ENCODE results near the gene LOXHD1.

LOXHD1 gene

DNA sequence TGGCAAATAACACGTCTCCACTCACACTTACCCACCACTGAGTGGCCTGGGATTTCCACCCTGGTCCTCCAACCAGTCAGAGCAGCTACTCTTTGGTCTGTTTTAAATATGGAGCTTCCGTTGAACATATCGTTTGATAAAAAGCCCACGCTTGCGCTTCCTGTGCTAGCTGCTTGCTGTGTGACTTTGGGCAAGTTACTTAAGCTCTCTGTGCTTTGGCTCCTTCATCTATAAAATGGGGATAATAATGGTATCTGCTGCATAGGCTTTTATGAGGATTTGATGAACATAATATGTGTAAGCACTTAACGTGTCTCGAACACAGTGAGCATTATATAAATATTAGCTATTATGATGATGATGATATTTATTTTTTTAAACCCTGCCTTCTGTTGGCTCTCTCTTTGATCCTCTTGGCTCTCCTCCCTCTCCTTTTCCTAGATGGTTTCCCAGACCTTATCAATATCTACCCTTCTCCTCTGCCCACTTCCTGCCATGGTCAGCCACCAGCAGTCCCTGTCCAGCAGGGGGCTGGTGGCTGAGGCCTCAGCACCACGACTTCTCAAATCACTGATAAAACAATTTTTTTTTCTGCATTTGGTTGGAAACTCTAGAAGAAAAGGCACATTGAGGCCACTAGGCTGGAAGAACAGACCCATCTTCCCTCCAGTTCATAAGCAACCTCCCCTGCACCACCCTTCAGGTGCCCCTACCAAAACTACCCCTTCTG is 191.9 kb downstream of the LOXHD1 start:
- TF ChIP-seq ZFX (IDR thresholded peaks at IDR 0.05; ENCODE audit: borderline replicate concordance), result no peak
- TF ChIP-seq, protein P1, sequence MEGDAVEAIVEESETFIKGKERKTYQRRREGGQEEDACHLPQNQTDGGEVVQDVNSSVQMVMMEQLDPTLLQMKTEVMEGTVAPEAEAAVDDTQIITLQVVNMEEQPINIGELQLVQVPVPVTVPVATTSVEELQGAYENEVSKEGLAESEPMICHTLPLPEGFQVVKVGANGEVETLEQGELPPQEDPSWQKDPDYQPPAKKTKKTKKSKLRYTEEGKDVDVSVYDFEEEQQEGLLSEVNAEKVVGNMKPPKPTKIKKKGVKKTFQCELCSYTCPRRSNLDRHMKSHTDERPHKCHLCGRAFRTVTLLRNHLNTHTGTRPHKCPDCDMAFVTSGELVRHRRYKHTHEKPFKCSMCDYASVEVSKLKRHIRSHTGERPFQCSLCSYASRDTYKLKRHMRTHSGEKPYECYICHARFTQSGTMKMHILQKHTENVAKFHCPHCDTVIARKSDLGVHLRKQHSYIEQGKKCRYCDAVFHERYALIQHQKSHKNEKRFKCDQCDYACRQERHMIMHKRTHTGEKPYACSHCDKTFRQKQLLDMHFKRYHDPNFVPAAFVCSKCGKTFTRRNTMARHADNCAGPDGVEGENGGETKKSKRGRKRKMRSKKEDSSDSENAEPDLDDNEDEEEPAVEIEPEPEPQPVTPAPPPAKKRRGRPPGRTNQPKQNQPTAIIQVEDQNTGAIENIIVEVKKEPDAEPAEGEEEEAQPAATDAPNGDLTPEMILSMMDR (IDR thresholded peaks at IDR 0.05), result peak; percentile 50
- peak overlapping the region; percentile 83 for H3K27ac ChIP-seq

DNA sequence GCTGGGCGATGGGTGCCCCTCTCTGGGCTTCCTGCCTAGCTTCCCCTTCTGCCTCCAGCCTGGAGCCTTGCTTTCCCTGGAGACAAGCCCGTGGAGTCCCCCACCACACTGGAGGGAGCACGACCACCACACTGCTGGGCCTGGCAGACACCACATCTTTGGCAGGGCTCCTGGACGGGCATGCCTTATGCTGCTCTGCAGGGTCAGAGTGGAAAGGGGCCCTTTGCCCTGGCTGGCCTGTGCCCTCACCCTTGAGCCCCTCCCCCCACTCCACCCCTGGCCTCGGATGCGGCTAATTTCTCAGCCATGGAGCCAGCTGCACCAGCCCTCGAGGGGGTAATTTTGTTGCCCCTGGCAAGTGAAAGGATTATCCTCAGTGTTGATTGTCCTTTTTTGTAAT is 194.5 kb downstream of the LOXHD1 start:
- no peak for TF ChIP-seq ZFX (IDR thresholded peaks at IDR 0.05; ENCODE audit: borderline replicate concordance)
- TF ChIP-seq, protein P1 (IDR thresholded peaks at IDR 0.05), result no peak
- H3K27ac ChIP-seq, result peak overlapping the region; percentile 50

- TF ChIP-seq, protein P1 (IDR thresholded peaks at IDR 0.05), result no peak
- no peak for TF ChIP-seq ZFX (IDR thresholded peaks at IDR 0.05; ENCODE audit: borderline replicate concordance)
- no peak overlapping the region for H3K27ac ChIP-seq
These were observed 195.0 kb downstream of the LOXHD1 start for GRCh38 chr18:46461993-46462392.

DNA sequence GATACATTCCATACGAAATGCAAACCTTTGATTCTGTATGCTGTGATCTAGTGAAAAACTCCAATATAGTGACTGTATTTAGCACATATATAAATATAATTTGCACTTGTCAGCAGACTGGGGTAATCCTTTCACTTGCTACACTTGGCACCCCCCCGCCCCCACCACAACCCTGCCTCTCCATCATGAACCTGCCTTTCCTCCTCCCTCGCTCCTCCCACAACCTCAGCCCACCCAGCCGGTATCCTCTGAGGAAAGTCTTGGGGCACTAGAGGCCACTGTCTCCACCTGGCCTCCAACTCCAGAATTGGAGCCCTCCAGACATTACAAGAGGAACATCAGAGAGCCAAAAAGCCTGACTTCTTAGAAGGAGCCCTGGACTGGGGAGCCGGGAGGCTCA is 196.3 kb downstream of the LOXHD1 start:
- TF ChIP-seq, protein P1 (IDR thresholded peaks at IDR 0.05), result no peak
- no peak for TF ChIP-seq ZFX (IDR thresholded peaks at IDR 0.05; ENCODE audit: borderline replicate concordance)
- no peak overlapping the region for H3K27ac ChIP-seq

GRCh38 chr18:46459789-46460455 is 197.1 kb downstream of the LOXHD1 start:
- H3K27ac ChIP-seq, result no peak overlapping the region
- TF ChIP-seq, protein P1 (IDR thresholded peaks at IDR 0.05), result no peak
- no peak for TF ChIP-seq ZFX (IDR thresholded peaks at IDR 0.05; ENCODE audit: borderline replicate concordance)

- TF ChIP-seq, protein P1 (IDR thresholded peaks at IDR 0.05), result no peak
- no peak for TF ChIP-seq ZFX (IDR thresholded peaks at IDR 0.05; ENCODE audit: borderline replicate concordance)
- no peak overlapping the region for H3K27ac ChIP-seq
These were observed 198.5 kb downstream of the LOXHD1 start for GRCh38 chr18:46458472-46458871.

GRCh38 chr18:46456691-46457090 is 200.3 kb downstream of the LOXHD1 start:
- TF ChIP-seq ZFX (IDR thresholded peaks at IDR 0.05; ENCODE audit: borderline replicate concordance), result no peak
- TF ChIP-seq, protein P1 (IDR thresholded peaks at IDR 0.05), result no peak
- H3K27ac ChIP-seq, result no peak overlapping the region
